ENCODE data around the gene ABHD14A.

DNA sequence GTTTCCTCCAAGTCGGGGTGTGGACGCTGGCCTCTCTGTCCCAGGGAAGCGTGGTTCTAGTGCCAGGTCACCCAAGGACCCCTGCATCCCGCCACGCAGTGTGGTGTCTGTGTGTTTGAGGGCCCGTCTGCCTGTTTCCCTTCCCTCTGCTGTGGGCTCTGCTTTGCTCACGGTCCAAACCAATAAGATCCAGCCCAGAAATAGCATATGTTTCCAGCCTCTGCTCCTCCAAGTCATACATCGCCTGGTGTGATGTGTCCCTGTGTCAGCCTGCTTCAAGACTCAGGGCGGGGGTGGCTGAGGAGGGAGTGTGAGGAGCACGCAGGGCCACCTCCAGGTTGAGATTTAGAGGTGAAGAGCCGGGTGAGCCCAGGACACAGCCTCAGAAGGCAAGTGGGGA is 42.7 kb downstream of the ABHD14A start:
- TF ChIP-seq, protein P1, sequence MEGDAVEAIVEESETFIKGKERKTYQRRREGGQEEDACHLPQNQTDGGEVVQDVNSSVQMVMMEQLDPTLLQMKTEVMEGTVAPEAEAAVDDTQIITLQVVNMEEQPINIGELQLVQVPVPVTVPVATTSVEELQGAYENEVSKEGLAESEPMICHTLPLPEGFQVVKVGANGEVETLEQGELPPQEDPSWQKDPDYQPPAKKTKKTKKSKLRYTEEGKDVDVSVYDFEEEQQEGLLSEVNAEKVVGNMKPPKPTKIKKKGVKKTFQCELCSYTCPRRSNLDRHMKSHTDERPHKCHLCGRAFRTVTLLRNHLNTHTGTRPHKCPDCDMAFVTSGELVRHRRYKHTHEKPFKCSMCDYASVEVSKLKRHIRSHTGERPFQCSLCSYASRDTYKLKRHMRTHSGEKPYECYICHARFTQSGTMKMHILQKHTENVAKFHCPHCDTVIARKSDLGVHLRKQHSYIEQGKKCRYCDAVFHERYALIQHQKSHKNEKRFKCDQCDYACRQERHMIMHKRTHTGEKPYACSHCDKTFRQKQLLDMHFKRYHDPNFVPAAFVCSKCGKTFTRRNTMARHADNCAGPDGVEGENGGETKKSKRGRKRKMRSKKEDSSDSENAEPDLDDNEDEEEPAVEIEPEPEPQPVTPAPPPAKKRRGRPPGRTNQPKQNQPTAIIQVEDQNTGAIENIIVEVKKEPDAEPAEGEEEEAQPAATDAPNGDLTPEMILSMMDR (conservative IDR thresholded peaks at IDR 0.05): no peak
- TF ChIP-seq EZH2 (IDR thresholded peaks at IDR 0.05; ENCODE audit: low read depth): no peak

All from PC-9 (cell line).